ENCODE measurements around the gene WARS2. TPM values are rescaled to one million over a fixed set of nuclear protein-coding genes. Genes with fewer than 3 reads are reported as not detected.

WARS2 gene
- total RNA-seq, 1 donor from 2014 or later: 13.4 TPM

DNA sequence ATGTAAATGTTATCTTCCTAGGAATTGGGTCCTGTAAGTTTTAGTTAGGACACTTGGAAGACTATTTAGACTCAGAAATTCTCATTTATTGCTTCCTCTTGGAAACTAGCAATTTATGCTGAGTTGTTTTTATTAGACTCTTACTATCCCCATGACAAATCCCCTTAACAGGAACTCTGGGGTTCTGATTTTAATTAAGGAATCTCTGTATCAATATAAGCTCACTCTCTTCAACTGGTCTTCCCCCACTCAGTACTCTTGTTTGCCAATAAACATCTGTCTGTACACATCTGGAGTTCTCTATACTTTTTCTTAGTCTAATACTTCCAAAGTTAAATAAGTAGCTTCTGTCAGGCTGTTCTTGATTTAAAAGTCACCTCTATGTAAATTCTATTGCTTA lies 88.2 kb downstream of the WARS2 start:
- no peaks in the 10 kb centered on the region for H3K36me3 ChIP-seq
- H3K27ac ChIP-seq: no peak overlapping the region
- ATAC-seq (no peak), DNase-seq (no peak)
- intact Hi-C loops (cut with DNase I): no loop called here
- H3K4me1 ChIP-seq: no peaks in the 10 kb centered on the region
- TF ChIP-seq, protein P1, sequence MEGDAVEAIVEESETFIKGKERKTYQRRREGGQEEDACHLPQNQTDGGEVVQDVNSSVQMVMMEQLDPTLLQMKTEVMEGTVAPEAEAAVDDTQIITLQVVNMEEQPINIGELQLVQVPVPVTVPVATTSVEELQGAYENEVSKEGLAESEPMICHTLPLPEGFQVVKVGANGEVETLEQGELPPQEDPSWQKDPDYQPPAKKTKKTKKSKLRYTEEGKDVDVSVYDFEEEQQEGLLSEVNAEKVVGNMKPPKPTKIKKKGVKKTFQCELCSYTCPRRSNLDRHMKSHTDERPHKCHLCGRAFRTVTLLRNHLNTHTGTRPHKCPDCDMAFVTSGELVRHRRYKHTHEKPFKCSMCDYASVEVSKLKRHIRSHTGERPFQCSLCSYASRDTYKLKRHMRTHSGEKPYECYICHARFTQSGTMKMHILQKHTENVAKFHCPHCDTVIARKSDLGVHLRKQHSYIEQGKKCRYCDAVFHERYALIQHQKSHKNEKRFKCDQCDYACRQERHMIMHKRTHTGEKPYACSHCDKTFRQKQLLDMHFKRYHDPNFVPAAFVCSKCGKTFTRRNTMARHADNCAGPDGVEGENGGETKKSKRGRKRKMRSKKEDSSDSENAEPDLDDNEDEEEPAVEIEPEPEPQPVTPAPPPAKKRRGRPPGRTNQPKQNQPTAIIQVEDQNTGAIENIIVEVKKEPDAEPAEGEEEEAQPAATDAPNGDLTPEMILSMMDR (IDR thresholded peaks at IDR 0.05): no peak
- no peaks in the 10 kb centered on the region for H3K27me3 ChIP-seq
- no peaks in the 10 kb centered on the region for H3K9me3 ChIP-seq
- no peak overlapping the region for H3K4me3 ChIP-seq

DNA sequence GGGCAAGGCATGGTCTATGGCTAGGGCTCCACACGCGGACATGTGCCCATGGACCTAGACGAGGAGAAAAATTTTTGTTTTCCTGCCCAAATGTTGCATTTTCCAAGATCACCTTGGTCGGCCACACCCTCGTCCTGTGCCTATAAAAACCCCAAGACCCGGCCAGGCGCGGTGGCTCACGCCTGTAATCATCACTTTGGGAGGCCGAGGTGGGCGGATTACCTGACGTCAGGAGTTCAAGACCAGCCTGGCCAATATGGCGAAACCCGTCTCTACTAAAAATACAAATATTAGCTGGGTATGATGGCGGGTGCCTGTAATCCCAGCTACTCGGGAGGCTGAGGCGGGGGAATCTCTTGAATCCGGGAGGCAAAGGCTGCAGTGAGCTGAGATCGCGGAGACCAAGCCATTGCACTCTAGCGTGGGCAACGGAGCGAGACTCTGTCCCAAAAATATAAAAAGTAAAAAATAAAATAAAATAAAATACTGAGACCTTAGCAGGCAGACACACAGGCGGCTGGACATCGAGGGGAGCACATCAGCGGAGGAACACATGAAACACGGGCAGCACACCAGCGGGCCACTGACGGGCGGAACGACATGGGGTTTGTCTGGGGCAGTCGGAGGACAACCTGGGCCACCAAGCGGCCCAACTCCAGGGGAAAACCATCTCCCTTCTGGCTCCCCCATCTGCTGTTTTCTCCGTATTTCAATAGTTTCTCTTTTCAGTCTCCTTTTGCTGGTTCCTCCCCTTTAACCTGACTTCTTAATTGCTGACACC lies 91.6 kb downstream of the WARS2 start:
- intact Hi-C loops (cut with DNase I): no loop called here
- no peak overlapping the region for H3K27ac ChIP-seq
- DNase-seq: no peak

DNA sequence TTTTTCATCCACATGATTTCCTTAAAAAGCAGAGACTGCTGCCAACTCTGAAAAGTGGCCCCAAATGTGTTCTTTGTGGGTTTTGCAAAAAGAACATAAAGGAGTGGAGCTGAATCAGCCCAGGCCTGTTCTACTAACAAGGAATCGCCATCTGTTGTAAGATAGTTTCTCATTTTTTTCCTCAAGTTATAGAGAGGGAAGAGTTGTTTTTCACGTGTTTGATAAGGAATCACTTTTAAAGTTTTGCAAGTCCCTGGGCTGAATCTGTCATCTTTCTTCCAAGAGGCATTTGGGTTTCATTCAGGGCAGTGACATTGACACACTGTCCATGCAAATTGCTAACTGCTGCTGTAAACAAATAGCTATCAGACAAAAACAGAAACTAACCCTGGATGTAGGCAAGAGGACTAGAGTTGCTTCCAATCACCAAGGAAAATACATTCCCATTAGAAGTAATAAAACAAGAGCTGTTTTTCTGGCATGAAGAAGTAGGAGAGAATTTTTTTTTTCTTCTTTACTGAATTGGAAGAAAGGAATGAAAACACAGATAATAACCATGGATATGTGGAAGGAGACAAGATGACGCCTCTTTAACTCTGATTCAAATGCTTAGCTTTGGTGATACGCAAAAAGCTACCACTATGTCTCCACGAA lies 93.5 kb downstream of the WARS2 start:
- Histone ChIP-seq H3K27ac (no peak overlapping the region), H3K4me1 (no peaks in the 10 kb centered on the region), H3K36me3 (peaks cover under 1% of the 10 kb centered on the region), H3K9me3 (no peaks in the 10 kb centered on the region), H3K27me3 (no peaks in the 10 kb centered on the region), H3K4me3 (no peak overlapping the region)
- intact Hi-C loops (cut with DNase I): no loop called here
- ATAC-seq (no peak), DNase-seq (no peak)
- TF ChIP-seq, protein P1 (IDR thresholded peaks at IDR 0.05): no peak

More for the DNA sequence above, 91.6 kb downstream of the WARS2 start:
- ATAC-seq: no peak
- Histone ChIP-seq H3K36me3 (no peaks in the 10 kb centered on the region), H3K27me3 (no peaks in the 10 kb centered on the region), H3K4me3 (no peak overlapping the region), H3K4me1 (no peaks in the 10 kb centered on the region), H3K9me3 (no peaks in the 10 kb centered on the region)
- TF ChIP-seq, protein P1 (IDR thresholded peaks at IDR 0.05): no peak

DNA sequence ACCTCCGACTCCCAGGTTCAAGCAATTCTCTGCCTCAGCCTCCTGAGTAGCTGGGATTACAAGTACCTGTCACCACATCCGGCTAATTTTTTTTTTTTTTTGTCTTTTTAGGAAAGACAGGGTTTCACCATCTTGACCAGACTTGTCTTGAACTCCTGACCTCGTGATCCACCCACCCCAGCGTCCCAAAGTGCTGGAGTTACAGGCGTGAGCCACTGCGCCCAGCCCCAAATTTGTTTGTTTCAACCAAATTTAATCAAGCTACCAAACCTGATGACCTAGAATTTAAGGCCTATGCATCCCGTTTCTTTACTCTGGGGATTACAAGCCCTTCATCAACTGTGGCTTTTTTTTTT lies 94.0 kb downstream of the WARS2 start:
- intact Hi-C loops (cut with DNase I): no loop called here
- H3K27me3 ChIP-seq: no peaks in the 10 kb centered on the region
- TF ChIP-seq, protein P1 (IDR thresholded peaks at IDR 0.05): no peak
- ATAC-seq (no peak), DNase-seq (no peak)
- no peaks in the 10 kb centered on the region for H3K4me1 ChIP-seq
- no peaks in the 10 kb centered on the region for H3K9me3 ChIP-seq
- no peak overlapping the region for H3K4me3 ChIP-seq
- no peak overlapping the region for H3K27ac ChIP-seq
- H3K36me3 ChIP-seq: peaks cover 5% of the 10 kb centered on the region

DNA sequence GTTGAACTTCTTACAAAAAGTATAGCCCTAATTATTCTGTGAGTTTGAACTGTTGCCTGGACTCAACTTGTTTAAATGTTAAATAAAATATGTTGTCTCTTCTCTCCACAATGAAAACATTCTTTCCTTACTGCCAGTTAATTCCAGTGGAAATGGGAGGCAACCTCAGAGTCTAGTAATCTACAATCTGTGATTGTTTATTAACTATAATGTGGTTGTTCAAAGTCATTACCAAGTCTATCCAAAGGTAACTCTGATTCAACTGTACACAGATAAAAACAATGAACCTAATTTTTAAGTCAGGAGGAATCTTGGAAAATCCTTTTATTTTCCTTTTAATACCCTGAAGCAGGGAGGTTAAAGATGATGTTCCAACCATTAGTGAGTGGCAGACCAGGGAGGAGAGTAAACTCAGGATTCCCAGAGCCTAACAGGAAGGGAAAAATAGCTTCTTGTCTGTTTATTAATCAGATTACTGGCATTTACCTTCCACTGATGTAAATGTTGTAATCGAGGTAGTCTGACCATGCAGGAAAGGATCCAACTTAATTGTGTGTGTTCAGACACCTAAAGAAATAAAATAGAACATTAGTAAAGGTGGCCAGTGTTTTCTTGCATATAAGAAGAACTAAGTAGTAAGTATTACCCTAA lies 95.2 kb downstream of the WARS2 start:
- no peak for ATAC-seq
- TF ChIP-seq, protein P1 (IDR thresholded peaks at IDR 0.05): no peak
- intact Hi-C loops (cut with DNase I): no loop called here

More for the DNA sequence above, 95.2 kb downstream of the WARS2 start:
- Histone ChIP-seq H3K4me1 (no peaks in the 10 kb centered on the region), H3K9me3 (no peaks in the 10 kb centered on the region), H3K4me3 (no peak overlapping the region), H3K27ac (no peak overlapping the region), H3K27me3 (no peaks in the 10 kb centered on the region), H3K36me3 (peaks cover 5% of the 10 kb centered on the region)
- DNase-seq: no peak

Data from upper lobe of right lung (tissue), 1 donor.